Activated naive CD8-positive, alpha-beta T cell treated with anti-CD3 and anti-CD28 coated beads, Interleukin-2, amount 50 U/mL, for 24 hours (primary cell): ENCODE measurements around the gene RAB18.
"Not testable (repeated sequence)": the region's sequence is repeated elsewhere in the genome, so short reads cannot be mapped to it uniquely, and the experiment has no call there.

Source experiments
- ATAC-seq: fragments of 150-1000 bp; cut with Tn5 transposase; one replicate; pipeline ENCODE4 v1.10.0; 2021
- DNase-seq: peaks from one replicate; pipeline ENCODE4 v3.0.0; 2021
- H3K27ac Mint-ChIP-seq: one replicate; pipeline ENCODE4 v1.8.0; 2021; ENCODE audit warnings: mild to moderate bottlenecking, mixed read lengths
- H3K27me3 Mint-ChIP-seq: one replicate; pipeline ENCODE4 v1.8.0; 2021; ENCODE audit warnings: mixed read lengths
- H3K36me3 Mint-ChIP-seq: one replicate; pipeline ENCODE4 v1.8.0; 2021; ENCODE audit warnings: low read depth, mixed read lengths
- H3K4me1 Mint-ChIP-seq: one replicate; pipeline ENCODE4 v1.8.0; 2021; ENCODE audit warnings: mixed read lengths
- H3K4me3 Mint-ChIP-seq: one replicate; pipeline ENCODE4 v1.8.0; 2021; ENCODE audit warnings: mild to moderate bottlenecking, moderate library complexity, mixed read lengths
- H3K9me3 Mint-ChIP-seq: one replicate; pipeline ENCODE4 v1.8.0; 2021; ENCODE audit warnings: mixed read lengths

RAB18 gene

GRCh38 chr10:27504007-27504807 is at the start of gene RAB18:
Gene RAB18, plus strand, starts transcription at chr10:27504304. Its CDS starts 66 bp downstream, at chr10:27504370.
- H3K36me3 Mint-ChIP-seq, result peaks cover 17% of the 10 kb centered on the region
- peak within 1 kb of the TSS; percentile 100 for H3K4me3 Mint-ChIP-seq
- peak within 1 kb of the TSS; percentile 98 for H3K27ac Mint-ChIP-seq
- no peaks in the 10 kb centered on the region for H3K9me3 Mint-ChIP-seq
- peaks cover 54% of the 10 kb centered on the region for H3K4me1 Mint-ChIP-seq
- ATAC-seq (peak; percentile 99), DNase-seq (peak; percentile 96)
- H3K27me3 Mint-ChIP-seq, result peaks cover 4% of the 10 kb centered on the region

GRCh38 chr10:27454837-27455236 is 49.3 kb upstream of the RAB18 start:
- H3K4me1 Mint-ChIP-seq, result peaks cover 3% of the 10 kb centered on the region
- H3K27ac Mint-ChIP-seq, result no peak overlapping the region
- no peaks in the 10 kb centered on the region for H3K36me3 Mint-ChIP-seq
- ATAC-seq, result no peak
- no peak for DNase-seq
- H3K4me3 Mint-ChIP-seq, result no peak overlapping the region
- H3K27me3 Mint-ChIP-seq, result no peaks in the 10 kb centered on the region
- H3K9me3 Mint-ChIP-seq, result no peaks in the 10 kb centered on the region

DNA sequence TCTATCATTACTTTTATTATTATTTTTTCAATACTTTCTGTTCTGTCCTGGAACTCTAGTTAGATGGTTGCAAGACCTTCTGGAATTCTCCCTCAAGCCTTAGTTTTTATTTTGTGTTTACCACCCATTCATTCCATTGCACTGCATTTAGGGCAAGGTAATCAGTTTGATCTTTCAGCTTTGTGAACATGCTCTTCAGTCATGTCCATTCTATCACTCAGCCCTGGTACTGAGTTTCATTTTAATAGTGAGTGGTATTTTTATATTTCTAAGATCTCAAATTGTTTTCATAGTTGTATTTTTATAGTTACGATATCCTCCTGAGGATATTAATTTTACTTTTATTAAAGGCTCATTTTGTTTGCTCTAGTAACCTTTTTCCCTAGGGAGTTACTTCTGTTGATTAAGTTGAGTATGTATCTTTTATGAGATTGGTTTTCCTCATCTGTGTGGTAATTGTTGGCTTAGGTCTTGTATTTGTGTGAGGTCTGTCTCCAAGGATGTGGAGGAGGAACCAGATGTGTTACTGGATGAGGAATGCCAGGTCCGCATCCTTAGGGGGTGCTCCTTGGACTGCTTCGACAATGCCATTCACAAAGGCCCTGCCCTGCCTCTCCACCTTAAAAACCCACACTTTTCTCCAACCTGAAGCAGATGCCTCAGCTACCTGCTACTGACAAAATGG is 46.7 kb upstream of the RAB18 start:
- Mint-ChIP-seq H3K4me1 (peaks cover 3% of the 10 kb centered on the region), H3K27me3 (no peaks in the 10 kb centered on the region), H3K36me3 (no peaks in the 10 kb centered on the region), H3K4me3 (no peak overlapping the region), H3K27ac (no peak overlapping the region), H3K9me3 (no peaks in the 10 kb centered on the region)
- ATAC-seq (no peak), DNase-seq (no peak)

- no peak for DNase-seq
- no peaks in the 10 kb centered on the region for H3K27me3 Mint-ChIP-seq
- H3K4me1 Mint-ChIP-seq, result peaks cover 3% of the 10 kb centered on the region
- no peak for ATAC-seq
- H3K9me3 Mint-ChIP-seq, result no peaks in the 10 kb centered on the region
- no peaks in the 10 kb centered on the region for H3K36me3 Mint-ChIP-seq
- H3K4me3 Mint-ChIP-seq, result no peak overlapping the region
- H3K27ac Mint-ChIP-seq, result no peak overlapping the region
Observed at GRCh38 chr10:27457966-27458365, 46.1 kb upstream of the RAB18 start.

DNA sequence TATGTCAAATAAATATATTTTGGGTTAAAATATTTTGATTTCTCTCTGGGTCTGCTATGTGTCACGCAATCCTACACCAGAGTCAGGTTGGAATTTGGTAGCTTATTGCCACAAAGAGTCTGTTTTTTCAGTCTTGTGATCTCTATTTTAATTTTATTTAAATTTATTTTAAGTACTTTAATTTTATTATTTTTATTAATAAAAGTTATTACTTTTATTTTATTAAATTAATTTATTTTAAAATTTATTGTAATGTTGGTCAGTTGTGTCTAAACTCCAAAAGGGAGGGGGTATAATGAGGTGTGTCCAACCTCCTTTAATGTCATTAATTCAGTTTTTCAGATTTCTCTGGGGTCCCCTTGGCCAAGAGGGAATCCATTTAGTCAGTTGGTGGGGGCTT is 42.8 kb upstream of the RAB18 start:
- H3K27ac Mint-ChIP-seq, result no peak overlapping the region
- H3K27me3 Mint-ChIP-seq, result no peaks in the 10 kb centered on the region
- DNase-seq (no peak), ATAC-seq (no peak)
- no peaks in the 10 kb centered on the region for H3K9me3 Mint-ChIP-seq
- H3K4me3 Mint-ChIP-seq, result no peak overlapping the region
- H3K4me1 Mint-ChIP-seq, result peaks cover 29% of the 10 kb centered on the region
- no peaks in the 10 kb centered on the region for H3K36me3 Mint-ChIP-seq

DNA sequence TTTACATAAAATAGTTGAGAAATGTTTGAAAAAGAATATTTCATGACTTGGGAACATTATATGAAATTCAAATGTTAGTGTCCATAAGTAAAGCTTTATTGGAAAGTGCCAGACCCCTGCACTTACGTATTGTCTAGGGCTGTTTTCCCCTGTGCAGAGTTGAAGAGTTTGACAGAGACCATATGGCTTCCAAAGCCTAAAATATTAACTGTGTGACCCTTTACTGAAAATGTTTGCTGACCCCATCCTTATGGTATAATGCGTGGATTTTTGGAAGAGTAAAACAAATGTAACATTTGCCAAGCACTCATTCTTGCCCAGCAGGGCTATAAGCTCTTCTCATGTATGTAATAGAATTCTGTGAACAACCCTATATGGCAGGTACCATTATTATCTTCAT is 40.1 kb upstream of the RAB18 start:
- Mint-ChIP-seq H3K4me3 (no peak overlapping the region), H3K9me3 (no peaks in the 10 kb centered on the region), H3K36me3 (no peaks in the 10 kb centered on the region), H3K27me3 (no peaks in the 10 kb centered on the region), H3K4me1 (peaks cover 28% of the 10 kb centered on the region), H3K27ac (no peak overlapping the region)
- ATAC-seq (no peak), DNase-seq (no peak)

DNA sequence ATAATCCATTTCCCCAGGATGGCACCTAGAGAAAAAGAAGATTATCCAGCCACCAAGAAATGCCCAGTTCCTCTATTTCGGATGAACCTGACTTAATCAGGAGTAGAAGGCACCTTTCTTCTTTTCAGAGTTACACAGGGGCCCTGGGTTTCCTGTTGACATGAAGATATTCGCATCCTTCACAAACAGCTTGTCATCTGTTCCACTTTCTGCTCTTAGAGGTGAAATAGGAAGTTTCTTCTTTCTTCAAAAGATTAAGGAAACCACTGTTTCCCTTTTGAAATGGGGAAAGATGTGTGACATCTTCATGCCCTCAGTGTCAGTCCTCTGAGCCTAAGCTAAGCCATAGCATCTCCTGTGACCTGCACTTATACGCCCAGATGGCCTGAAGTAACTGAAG is 39.1 kb upstream of the RAB18 start:
- Mint-ChIP-seq H3K4me1 (peaks cover 28% of the 10 kb centered on the region), H3K9me3 (no peaks in the 10 kb centered on the region), H3K27me3 (no peaks in the 10 kb centered on the region), H3K27ac (peak overlapping the region; percentile 55), H3K36me3 (no peaks in the 10 kb centered on the region), H3K4me3 (peak overlapping the region; percentile 7)
- no peak for DNase-seq
- ATAC-seq, result peak; percentile 52

DNA sequence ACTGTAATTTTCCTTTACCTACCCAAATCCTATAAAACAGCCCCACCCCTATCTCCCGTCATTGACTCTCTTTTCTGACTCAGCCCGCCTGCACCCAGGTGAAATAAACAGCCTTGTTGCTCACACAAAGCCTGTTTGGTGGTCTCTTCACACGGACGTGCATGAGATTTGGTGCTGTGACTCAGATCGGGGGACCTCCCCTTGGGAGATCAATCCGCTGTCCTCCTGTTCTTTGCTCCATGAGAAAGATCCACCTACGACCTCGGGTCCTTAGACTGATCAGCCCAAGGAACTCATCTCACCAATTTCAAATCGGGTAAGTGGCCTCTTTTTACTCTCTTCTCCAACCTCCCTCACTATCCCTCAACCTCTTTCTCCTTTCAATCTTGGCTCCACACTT is 38.5 kb upstream of the RAB18 start:
- not testable (repeated sequence) for H3K36me3 Mint-ChIP-seq, ATAC-seq, H3K9me3 Mint-ChIP-seq, H3K27me3 Mint-ChIP-seq, DNase-seq
- H3K4me3 Mint-ChIP-seq, result peak overlapping the region; percentile 27
- peak overlapping the region; percentile 44 for H3K27ac Mint-ChIP-seq
- peaks cover 28% of the 10 kb centered on the region for H3K4me1 Mint-ChIP-seq

- no peak for DNase-seq
- Mint-ChIP-seq H3K4me3 (no peak overlapping the region), H3K27me3 (no peaks in the 10 kb centered on the region), H3K36me3 (no peaks in the 10 kb centered on the region), H3K4me1 (peaks cover 7% of the 10 kb centered on the region), H3K9me3 (no peaks in the 10 kb centered on the region), H3K27ac (no peak overlapping the region)
- no peak for ATAC-seq
Observed at GRCh38 chr10:27470885-27471284, 33.2 kb upstream of the RAB18 start.

DNA sequence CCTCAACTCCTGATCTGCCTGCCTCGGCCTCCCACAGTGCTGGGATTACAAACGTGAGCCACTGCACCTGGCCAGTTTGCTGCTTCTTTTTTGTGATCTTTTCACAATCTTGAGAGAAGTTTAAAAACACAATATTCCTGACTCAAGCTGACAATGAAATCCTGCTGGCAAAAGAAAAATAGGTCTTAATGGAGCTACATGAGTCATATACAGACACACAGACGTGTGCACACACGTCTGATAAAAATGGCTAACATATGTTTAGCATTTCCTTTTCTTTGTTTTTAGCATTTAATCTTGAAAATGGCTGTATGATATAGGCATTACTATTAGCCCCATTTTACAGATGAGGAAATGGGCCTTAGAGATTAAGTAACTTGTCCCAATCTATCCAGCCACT is 29.4 kb upstream of the RAB18 start:
- Mint-ChIP-seq H3K4me1 (no peaks in the 10 kb centered on the region), H3K27ac (no peak overlapping the region), H3K9me3 (peaks cover 9% of the 10 kb centered on the region), H3K36me3 (no peaks in the 10 kb centered on the region), H3K4me3 (no peak overlapping the region), H3K27me3 (no peaks in the 10 kb centered on the region)
- ATAC-seq (no peak), DNase-seq (no peak)

DNA sequence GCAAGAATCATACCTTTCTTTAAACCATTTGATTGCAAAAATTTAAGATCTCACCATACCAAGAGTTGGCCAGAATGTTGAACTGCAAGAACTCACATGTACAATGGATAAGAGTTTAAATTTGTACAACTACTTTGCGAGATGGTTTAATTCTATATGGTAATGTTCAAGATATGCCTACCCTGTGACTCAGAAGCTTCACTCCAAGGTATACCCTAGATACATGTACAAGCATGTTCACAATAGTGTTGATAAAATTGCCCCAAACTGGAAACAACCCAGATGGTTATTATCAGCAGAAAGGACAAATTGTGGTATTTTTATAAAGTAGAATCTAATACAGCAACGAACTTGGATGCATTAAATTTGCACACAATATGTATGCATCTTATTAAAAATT is 25.1 kb upstream of the RAB18 start:
- ATAC-seq (no peak), DNase-seq (no peak)
- no peaks in the 10 kb centered on the region for H3K27me3 Mint-ChIP-seq
- H3K36me3 Mint-ChIP-seq, result no peaks in the 10 kb centered on the region
- no peak overlapping the region for H3K4me3 Mint-ChIP-seq
- peaks cover 9% of the 10 kb centered on the region for H3K9me3 Mint-ChIP-seq
- no peak overlapping the region for H3K27ac Mint-ChIP-seq
- no peaks in the 10 kb centered on the region for H3K4me1 Mint-ChIP-seq

DNA sequence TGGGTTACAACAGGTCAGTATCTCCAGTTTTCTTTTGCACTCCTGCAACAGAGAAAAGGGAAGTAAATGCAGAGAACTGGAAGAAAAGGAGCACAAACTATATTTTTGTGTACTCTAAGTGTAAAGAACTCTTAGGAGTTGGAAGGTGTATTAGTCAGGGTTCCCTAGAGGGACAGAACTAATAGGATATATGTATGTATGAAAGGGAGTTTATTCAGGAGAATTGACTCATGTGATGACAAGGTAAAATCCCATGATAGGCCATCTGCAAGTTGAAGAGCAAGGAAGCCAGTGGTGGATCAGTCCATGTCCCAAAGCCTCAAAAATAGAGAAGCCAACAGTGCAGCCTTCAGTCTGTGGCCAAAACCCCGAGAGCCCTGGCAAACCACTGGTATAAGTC is 22.6 kb upstream of the RAB18 start:
- no peak overlapping the region for H3K27ac Mint-ChIP-seq
- peaks cover 9% of the 10 kb centered on the region for H3K9me3 Mint-ChIP-seq
- ATAC-seq, result no peak
- H3K36me3 Mint-ChIP-seq, result no peaks in the 10 kb centered on the region
- H3K4me3 Mint-ChIP-seq, result no peak overlapping the region
- no peaks in the 10 kb centered on the region for H3K27me3 Mint-ChIP-seq
- no peak for DNase-seq
- H3K4me1 Mint-ChIP-seq, result no peaks in the 10 kb centered on the region

- H3K36me3 Mint-ChIP-seq, result no peaks in the 10 kb centered on the region
- H3K4me1 Mint-ChIP-seq, result no peaks in the 10 kb centered on the region
- peaks cover 5% of the 10 kb centered on the region for H3K9me3 Mint-ChIP-seq
- ATAC-seq (no peak), DNase-seq (no peak)
- no peak overlapping the region for H3K4me3 Mint-ChIP-seq
- no peaks in the 10 kb centered on the region for H3K27me3 Mint-ChIP-seq
- H3K27ac Mint-ChIP-seq, result no peak overlapping the region
Observed at GRCh38 chr10:27482984-27483956, 20.8 kb upstream of the RAB18 start.

- ATAC-seq (no peak), DNase-seq (no peak)
- H3K27me3 Mint-ChIP-seq, result no peaks in the 10 kb centered on the region
- peaks cover 4% of the 10 kb centered on the region for H3K9me3 Mint-ChIP-seq
- H3K27ac Mint-ChIP-seq, result no peak overlapping the region
- H3K4me3 Mint-ChIP-seq, result no peak overlapping the region
- no peaks in the 10 kb centered on the region for H3K4me1 Mint-ChIP-seq
- no peaks in the 10 kb centered on the region for H3K36me3 Mint-ChIP-seq
Observed at GRCh38 chr10:27485368-27485767, 18.7 kb upstream of the RAB18 start.
